Measurements from ENCODE around the gene DHRS3.
"Not testable (repeated sequence)": the region's sequence is repeated elsewhere in the genome, so short reads cannot be mapped to it uniquely, and the experiment has no call there.

DHRS3 gene

GRCh38 chr1:12539705-12540579 lies 78.1 kb downstream of the DHRS3 start:
- no peak overlapping the region for H3K27ac Mint-ChIP-seq
- H3K4me1 Mint-ChIP-seq = peaks cover 15% of the 10 kb centered on the region
- no peak overlapping the region for H3K4me3 Mint-ChIP-seq
- H3K27me3 Mint-ChIP-seq = peaks cover 11% of the 10 kb centered on the region
- H3K36me3 Mint-ChIP-seq = peaks cover 29% of the 10 kb centered on the region
- CTCF ChIA-PET = interaction anchor here (0.9 kb wide), 1 partner anchor 239 kb away, joined by 3 read pairs; no protein-coding TSS in a partner anchor
- H3K9me3 Mint-ChIP-seq = peaks cover 20% of the 10 kb centered on the region
- peak; percentile 16 for DNase-seq

GRCh38 chr1:12539320-12539704 lies 78.7 kb downstream of the DHRS3 start:
- H3K27me3 Mint-ChIP-seq = peaks cover 8% of the 10 kb centered on the region
- DNase-seq = no peak
- peaks cover 31% of the 10 kb centered on the region for H3K36me3 Mint-ChIP-seq
- H3K9me3 Mint-ChIP-seq = peaks cover 20% of the 10 kb centered on the region
- no peak overlapping the region for H3K4me3 Mint-ChIP-seq
- CTCF ChIA-PET = no interaction called here
- H3K4me1 Mint-ChIP-seq = peaks cover 15% of the 10 kb centered on the region
- no peak overlapping the region for H3K27ac Mint-ChIP-seq

GRCh38 chr1:12538536-12538935 lies 79.5 kb downstream of the DHRS3 start:
- H3K4me3 Mint-ChIP-seq, H3K27ac Mint-ChIP-seq, H3K27me3 Mint-ChIP-seq, CTCF ChIA-PET, DNase-seq: not testable (repeated sequence)
- peaks cover 20% of the 10 kb centered on the region for H3K9me3 Mint-ChIP-seq
- peaks cover 18% of the 10 kb centered on the region for H3K4me1 Mint-ChIP-seq
- peaks cover 34% of the 10 kb centered on the region for H3K36me3 Mint-ChIP-seq

GRCh38 chr1:12537906-12538461 lies 80.0 kb downstream of the DHRS3 start:
- DNase-seq = no peak
- peaks cover 37% of the 10 kb centered on the region for H3K36me3 Mint-ChIP-seq
- peaks cover 20% of the 10 kb centered on the region for H3K9me3 Mint-ChIP-seq
- H3K27ac Mint-ChIP-seq = no peak overlapping the region
- H3K4me3 Mint-ChIP-seq = no peak overlapping the region
- H3K27me3 Mint-ChIP-seq = peaks cover under 1% of the 10 kb centered on the region
- peaks cover 20% of the 10 kb centered on the region for H3K4me1 Mint-ChIP-seq
- CTCF ChIA-PET = no interaction called here

- H3K9me3 Mint-ChIP-seq = peaks cover 20% of the 10 kb centered on the region
- no peaks in the 10 kb centered on the region for H3K27me3 Mint-ChIP-seq
- CTCF ChIA-PET = no interaction called here
- H3K36me3 Mint-ChIP-seq = peaks cover 37% of the 10 kb centered on the region
- H3K27ac Mint-ChIP-seq = no peak overlapping the region
- peaks cover 20% of the 10 kb centered on the region for H3K4me1 Mint-ChIP-seq
- DNase-seq = no peak
- no peak overlapping the region for H3K4me3 Mint-ChIP-seq
Measured at GRCh38 chr1:12537294-12537693, 80.7 kb downstream of the DHRS3 start.

GRCh38 chr1:12536023-12536639 lies 81.9 kb downstream of the DHRS3 start:
- peaks cover 20% of the 10 kb centered on the region for H3K9me3 Mint-ChIP-seq
- CTCF ChIA-PET = no interaction called here
- no peak for DNase-seq
- peaks cover 20% of the 10 kb centered on the region for H3K4me1 Mint-ChIP-seq
- H3K36me3 Mint-ChIP-seq = peaks cover 37% of the 10 kb centered on the region
- no peak overlapping the region for H3K4me3 Mint-ChIP-seq
- peak overlapping the region; percentile 50 for H3K27ac Mint-ChIP-seq
- no peaks in the 10 kb centered on the region for H3K27me3 Mint-ChIP-seq

- CTCF ChIA-PET = no interaction called here
- DNase-seq = no peak
- peaks cover 34% of the 10 kb centered on the region for H3K36me3 Mint-ChIP-seq
- H3K9me3 Mint-ChIP-seq = peaks cover 19% of the 10 kb centered on the region
- no peak overlapping the region for H3K4me3 Mint-ChIP-seq
- H3K27me3 Mint-ChIP-seq = no peaks in the 10 kb centered on the region
- no peak overlapping the region for H3K27ac Mint-ChIP-seq
- H3K4me1 Mint-ChIP-seq = peaks cover 28% of the 10 kb centered on the region
Measured at GRCh38 chr1:12532405-12533315, 85.3 kb downstream of the DHRS3 start.

GRCh38 chr1:12531179-12531499 lies 86.9 kb downstream of the DHRS3 start:
- Mint-ChIP-seq H3K27me3 (no peaks in the 10 kb centered on the region), H3K27ac (no peak overlapping the region)

GRCh38 chr1:12530462-12531178 lies 87.4 kb downstream of the DHRS3 start:
- CTCF ChIA-PET = no interaction called here
- H3K27ac Mint-ChIP-seq = no peak overlapping the region
- peaks cover 18% of the 10 kb centered on the region for H3K36me3 Mint-ChIP-seq
- DNase-seq = no peak
- H3K27me3 Mint-ChIP-seq = no peaks in the 10 kb centered on the region
- peaks cover 5% of the 10 kb centered on the region for H3K9me3 Mint-ChIP-seq
- H3K4me3 Mint-ChIP-seq = no peak overlapping the region
- peaks cover 14% of the 10 kb centered on the region for H3K4me1 Mint-ChIP-seq

More at GRCh38 chr1:12531179-12531499, 86.9 kb downstream of the DHRS3 start:
- CTCF ChIA-PET = no interaction called here
- no peak for DNase-seq
- Mint-ChIP-seq H3K36me3 (peaks cover 21% of the 10 kb centered on the region), H3K4me3 (no peak overlapping the region), H3K4me1 (peaks cover 16% of the 10 kb centered on the region), H3K9me3 (peaks cover 8% of the 10 kb centered on the region)

- no peaks in the 10 kb centered on the region for H3K9me3 Mint-ChIP-seq
- no peak overlapping the region for H3K4me3 Mint-ChIP-seq
- H3K27me3 Mint-ChIP-seq = no peaks in the 10 kb centered on the region
- CTCF ChIA-PET = no interaction called here
- peak overlapping the region; percentile 7 for H3K27ac Mint-ChIP-seq
- peaks cover 12% of the 10 kb centered on the region for H3K36me3 Mint-ChIP-seq
- peaks cover 21% of the 10 kb centered on the region for H3K4me1 Mint-ChIP-seq
- DNase-seq = no peak
Measured at GRCh38 chr1:12529640-12530174, 88.3 kb downstream of the DHRS3 start.

GRCh38 chr1:12528021-12528852 lies 89.8 kb downstream of the DHRS3 start:
- H3K27ac Mint-ChIP-seq = no peak overlapping the region
- no peaks in the 10 kb centered on the region for H3K27me3 Mint-ChIP-seq
- H3K4me3 Mint-ChIP-seq = no peak overlapping the region
- peaks cover 17% of the 10 kb centered on the region for H3K36me3 Mint-ChIP-seq
- peaks cover 3% of the 10 kb centered on the region for H3K9me3 Mint-ChIP-seq
- CTCF ChIA-PET = no interaction called here
- H3K4me1 Mint-ChIP-seq = peaks cover 19% of the 10 kb centered on the region
- no peak for DNase-seq

GRCh38 chr1:12527564-12527963 lies 90.4 kb downstream of the DHRS3 start:
- Mint-ChIP-seq H3K9me3 (peaks cover 3% of the 10 kb centered on the region), H3K4me1 (peaks cover 19% of the 10 kb centered on the region), H3K4me3 (no peak overlapping the region), H3K36me3 (peaks cover 15% of the 10 kb centered on the region), H3K27me3 (no peaks in the 10 kb centered on the region), H3K27ac (no peak overlapping the region)
- CTCF ChIA-PET = no interaction called here
- DNase-seq = no peak
